Upper lobe of left lung (tissue), 4 donors: ENCODE data around the gene KANSL1.

Source experiments
- CTCF ChIP-seq, 6 experiments: fragments of 450-650 bp in 4 of 6; fragments of 200-600 bp in 2 of 6; sonication (generic) in 2 of 6; IDR thresholded peaks; one replicate each; pipeline ENCODE4 v1.5.1; 2016 to 2019; ENCODE audit warnings: antibody characterized with exemption in 6 of 6
- EP300 ChIP-seq, 4 donors: sonication (generic); formaldehyde crosslinking; IDR thresholded peaks; one replicate each; pipeline ENCODE4 v1.5.1; 2017; ENCODE audit warnings: antibody characterized with exemption in 4 of 4, control low read depth in 2 of 4
- POLR2A ChIP-seq, 4 donors: fragments of 450-650 bp; IDR thresholded peaks; one replicate each; pipeline ENCODE4 v1.5.1; 2016 to 2017; ENCODE audit warnings: antibody characterized with exemption in 4 of 4, mild to moderate bottlenecking in 2 of 4
- POLR2AphosphoS5 ChIP-seq, 2 donors: sonication (generic); formaldehyde crosslinking; IDR thresholded peaks; one replicate each; pipeline ENCODE4 v1.5.1; 2017; ENCODE audit warnings: antibody characterized with exemption in 2 of 2

GRCh38 chr17:46180892-46181274 is 12.3 kb downstream of the KANSL1 start:
- TF ChIP-seq CTCF (IDR thresholded peaks at IDR 0.05) (no peak), POLR2A (IDR thresholded peaks at IDR 0.05) (no peak), EP300 (IDR thresholded peaks at IDR 0.05) (no peak), POLR2AphosphoS5 (IDR thresholded peaks at IDR 0.05) (no peak)
